SK-N-SH (cell line): ENCODE data around the gene BACE2.

Experiments
- EZH2phosphoT487 ChIP-seq: fragments of 200-600 bp; sonication (generic); IDR thresholded peaks from 2 replicates; pipeline ENCODE4 v1.6.1; 2017; ENCODE audit warnings: low read depth, mixed run types, mild to moderate bottlenecking, antibody characterized with exemption, moderate library complexity, borderline replicate concordance
- FOXJ3 ChIP-seq: sonication (generic); formaldehyde crosslinking; IDR thresholded peaks from 2 replicates; pipeline ENCODE4 v1.5.1; 2020; ENCODE audit warnings: mild to moderate bottlenecking, missing genetic modification reagents
- MEF2A ChIP-seq: IDR thresholded peaks from 2 replicates; pipeline ENCODE4 v1.4.0; 2012; ENCODE audit warnings: low read depth, borderline replicate concordance
- NRF1 ChIP-seq: IDR thresholded peaks from 2 replicates; pipeline ENCODE4 v1.6.1; 2012; ENCODE audit warnings: low read depth, mild to moderate bottlenecking, low read length
- RAD21 ChIP-seq: IDR thresholded peaks from 2 replicates; pipeline ENCODE4 v1.6.1; 2012; ENCODE audit warnings: mild to moderate bottlenecking, low read length
- RFX5 ChIP-seq: IDR thresholded peaks from 2 replicates; pipeline ENCODE4 v1.6.1; 2012; ENCODE audit warnings: mild to moderate bottlenecking, improper control_type of control experiment, low read length
- SIN3A ChIP-seq: IDR thresholded peaks from 2 replicates; pipeline ENCODE4 v1.6.1; 2012; ENCODE audit warnings: low read depth, mild to moderate bottlenecking, low read length, moderate library complexity, borderline replicate concordance
- TEAD4 ChIP-seq: IDR thresholded peaks from 2 replicates; pipeline ENCODE4 v1.4.0; 2012; ENCODE audit warnings: mild to moderate bottlenecking, borderline replicate concordance; ENCODE audit not compliant: insufficient read depth
- YY1 ChIP-seq: IDR thresholded peaks from 2 replicates; pipeline ENCODE4 v1.4.0; 2012; ENCODE audit warnings: low read depth, mild to moderate bottlenecking
- TF ChIP-seq, protein P1 (sequence below): fragments of 200-600 bp; sonication (generic); IDR thresholded peaks from 2 replicates; pipeline ENCODE4 v1.6.1; 2017; ENCODE audit warnings: antibody characterized with exemption, mild to moderate bottlenecking, moderate library complexity
- TF ChIP-seq, protein P2 (sequence below): fragments of 150-350 bp; IDR thresholded peaks from 2 replicates; pipeline ENCODE4 v1.6.1; 2016; ENCODE audit warnings: mild to moderate bottlenecking, low read depth, low read length

DNA sequence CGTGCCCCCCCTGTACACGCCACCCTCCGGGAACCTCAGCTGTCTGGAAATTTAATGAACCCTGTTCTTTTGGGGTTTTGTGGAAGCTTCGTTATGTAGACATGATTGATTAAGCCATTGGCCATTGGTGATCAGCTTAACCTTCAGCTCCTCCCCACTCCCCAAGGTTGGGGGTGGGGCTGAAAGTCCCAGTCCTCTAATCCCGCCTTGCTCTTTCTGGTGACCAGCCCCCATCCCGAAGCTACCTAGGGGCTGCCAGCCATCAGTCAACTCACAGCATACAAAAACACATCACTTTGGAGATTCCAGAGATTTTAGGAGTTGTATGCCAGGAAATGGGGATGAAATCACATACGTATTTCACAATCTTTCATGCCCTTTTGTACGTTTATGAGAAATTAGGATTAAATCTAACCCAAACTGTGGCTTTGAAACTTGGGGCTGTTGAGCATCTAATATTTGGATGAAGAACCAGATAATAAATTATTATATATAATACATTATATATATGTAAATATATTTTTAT is 52.3 kb downstream of the BACE2 start:
- no peak for TF ChIP-seq EZH2phosphoT487
- TF ChIP-seq, protein P1, sequence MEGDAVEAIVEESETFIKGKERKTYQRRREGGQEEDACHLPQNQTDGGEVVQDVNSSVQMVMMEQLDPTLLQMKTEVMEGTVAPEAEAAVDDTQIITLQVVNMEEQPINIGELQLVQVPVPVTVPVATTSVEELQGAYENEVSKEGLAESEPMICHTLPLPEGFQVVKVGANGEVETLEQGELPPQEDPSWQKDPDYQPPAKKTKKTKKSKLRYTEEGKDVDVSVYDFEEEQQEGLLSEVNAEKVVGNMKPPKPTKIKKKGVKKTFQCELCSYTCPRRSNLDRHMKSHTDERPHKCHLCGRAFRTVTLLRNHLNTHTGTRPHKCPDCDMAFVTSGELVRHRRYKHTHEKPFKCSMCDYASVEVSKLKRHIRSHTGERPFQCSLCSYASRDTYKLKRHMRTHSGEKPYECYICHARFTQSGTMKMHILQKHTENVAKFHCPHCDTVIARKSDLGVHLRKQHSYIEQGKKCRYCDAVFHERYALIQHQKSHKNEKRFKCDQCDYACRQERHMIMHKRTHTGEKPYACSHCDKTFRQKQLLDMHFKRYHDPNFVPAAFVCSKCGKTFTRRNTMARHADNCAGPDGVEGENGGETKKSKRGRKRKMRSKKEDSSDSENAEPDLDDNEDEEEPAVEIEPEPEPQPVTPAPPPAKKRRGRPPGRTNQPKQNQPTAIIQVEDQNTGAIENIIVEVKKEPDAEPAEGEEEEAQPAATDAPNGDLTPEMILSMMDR = no peak
- TF ChIP-seq RAD21 = no peak
- TF ChIP-seq SIN3A = no peak
- no peak for TF ChIP-seq RFX5
- no peak for TF ChIP-seq NRF1
- no peak for TF ChIP-seq MEF2A
- no peak for TF ChIP-seq YY1
- TF ChIP-seq, protein P2, sequence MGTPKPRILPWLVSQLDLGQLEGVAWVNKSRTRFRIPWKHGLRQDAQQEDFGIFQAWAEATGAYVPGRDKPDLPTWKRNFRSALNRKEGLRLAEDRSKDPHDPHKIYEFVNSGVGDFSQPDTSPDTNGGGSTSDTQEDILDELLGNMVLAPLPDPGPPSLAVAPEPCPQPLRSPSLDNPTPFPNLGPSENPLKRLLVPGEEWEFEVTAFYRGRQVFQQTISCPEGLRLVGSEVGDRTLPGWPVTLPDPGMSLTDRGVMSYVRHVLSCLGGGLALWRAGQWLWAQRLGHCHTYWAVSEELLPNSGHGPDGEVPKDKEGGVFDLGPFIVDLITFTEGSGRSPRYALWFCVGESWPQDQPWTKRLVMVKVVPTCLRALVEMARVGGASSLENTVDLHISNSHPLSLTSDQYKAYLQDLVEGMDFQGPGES = no peak
- no peak for TF ChIP-seq FOXJ3 (CRISPR knock-in tag)
- TF ChIP-seq TEAD4 = no peak
